CD4-positive, alpha-beta T cell treated with Interleukin-15 for 4 hours (primary cell): ENCODE measurements around the gene SHISA7.
A peak's percentile ranks its signal among the peaks of the same experiment; 100 is the strongest.
"Not testable (repeated sequence)": the region's sequence is repeated elsewhere in the genome, so short reads cannot be mapped to it uniquely, and the experiment has no call there.

Experiments
- DNase-seq: peaks from one replicate; pipeline ENCODE4 v3.0.0-alpha.2; 2020; ENCODE audit warnings: low spot score

The SHISA7 gene

GRCh38 chr19:55418185-55418584 lies 24.9 kb downstream of the SHISA7 start:
- DNase-seq, result peak; percentile 60

DNA sequence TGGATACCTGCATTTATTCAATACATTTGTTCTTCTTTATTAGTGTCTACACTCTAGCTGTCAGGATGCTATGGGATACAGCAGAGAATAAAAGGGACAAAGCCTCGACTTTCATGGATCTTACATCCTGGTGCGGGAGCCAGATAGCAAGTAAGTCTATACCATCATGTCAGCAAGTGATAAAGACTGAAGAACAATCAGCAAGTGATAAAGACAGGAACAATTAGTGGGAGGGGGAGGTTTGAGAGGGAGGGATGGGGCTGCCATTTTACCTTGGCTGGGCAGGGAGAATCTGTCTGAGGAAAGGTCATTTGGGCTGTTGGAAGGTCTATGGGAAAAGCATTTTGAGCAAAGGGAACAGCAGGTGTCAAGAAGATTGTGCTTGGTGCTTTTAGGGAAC lies 32.9 kb downstream of the SHISA7 start:
- no peak for DNase-seq

GRCh38 chr19:55409179-55409578 lies 33.9 kb downstream of the SHISA7 start:
- not testable (repeated sequence) for DNase-seq

- DNase-seq, result no peak
Observed at GRCh38 chr19:55408533-55408872, 34.6 kb downstream of the SHISA7 start.

- peak; percentile 98 for DNase-seq
Observed at GRCh38 chr19:55407800-55408532, 35.1 kb downstream of the SHISA7 start.

DNA sequence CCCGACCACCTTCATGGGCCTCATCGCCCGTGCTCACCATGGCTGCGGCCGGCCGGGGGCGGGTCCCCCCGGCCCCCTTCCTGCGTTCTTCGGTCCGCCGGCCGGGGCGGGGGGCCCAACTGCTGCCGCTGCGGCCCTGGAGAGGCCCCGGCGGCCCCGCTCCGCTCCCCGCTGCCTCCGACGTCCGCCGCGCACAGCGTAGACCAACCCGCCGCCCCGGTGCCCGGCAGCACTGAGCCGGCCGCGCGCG lies 35.6 kb downstream of the SHISA7 start, which contains the start of gene UBE2S:
Gene UBE2S, minus strand, starts transcription at position 239 of the 250 bp plus-strand sequence. Its CDS starts 199 bp downstream, at position 40.
- DNase-seq, result not testable (repeated sequence)

- DNase-seq, result no peak
Observed at GRCh38 chr19:55406826-55407549, 36.1 kb downstream of the SHISA7 start.

- DNase-seq, result no peak
Observed at GRCh38 chr19:55406091-55406825, 36.8 kb downstream of the SHISA7 start.

DNA sequence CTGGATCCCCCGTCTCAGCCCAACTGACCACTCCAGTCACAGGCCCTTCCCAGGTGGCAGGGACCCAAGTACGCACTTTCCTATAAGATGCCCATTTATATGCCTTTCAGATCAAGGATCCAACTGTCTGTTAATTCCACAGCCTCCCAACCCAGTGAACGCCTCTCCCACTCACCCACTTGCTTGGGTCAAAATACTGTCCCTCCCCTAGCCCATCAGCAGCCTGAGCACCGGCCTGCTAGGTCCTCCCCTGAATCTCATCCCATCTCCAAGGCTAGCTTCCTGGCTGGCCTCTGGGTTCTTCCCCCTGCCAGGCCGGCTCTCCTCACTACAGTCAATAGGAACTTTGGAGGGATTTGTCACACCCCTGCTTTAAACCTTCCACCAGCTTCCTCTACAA lies 37.5 kb downstream of the SHISA7 start:
- DNase-seq, result no peak

- DNase-seq, result no peak
Observed at GRCh38 chr19:55402509-55402908, 40.6 kb downstream of the SHISA7 start.

DNA sequence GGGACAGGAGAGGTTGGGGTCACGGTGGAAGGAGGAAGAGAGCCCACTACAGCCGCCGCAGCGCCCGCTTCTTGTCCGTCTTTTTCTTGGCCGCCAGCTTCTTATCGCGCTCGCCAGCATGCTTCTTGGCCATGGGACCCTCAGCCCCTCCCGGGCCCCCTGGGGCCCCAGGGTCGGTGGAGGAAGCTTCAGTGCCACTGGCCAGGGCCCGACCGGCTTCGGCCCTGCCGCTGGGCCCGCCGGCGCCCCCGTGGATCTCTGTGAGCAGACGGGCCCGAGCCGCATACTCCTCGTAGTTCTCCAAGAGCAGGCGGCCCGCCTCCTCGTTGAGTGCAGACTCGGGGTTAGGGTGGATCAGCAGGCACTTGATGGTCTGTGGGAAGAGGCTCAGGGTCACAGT lies 41.7 kb downstream of the SHISA7 start:
- DNase-seq, result not testable (repeated sequence)

GRCh38 chr19:55400281-55401087 lies 42.6 kb downstream of the SHISA7 start:
- DNase-seq, result no peak

DNA sequence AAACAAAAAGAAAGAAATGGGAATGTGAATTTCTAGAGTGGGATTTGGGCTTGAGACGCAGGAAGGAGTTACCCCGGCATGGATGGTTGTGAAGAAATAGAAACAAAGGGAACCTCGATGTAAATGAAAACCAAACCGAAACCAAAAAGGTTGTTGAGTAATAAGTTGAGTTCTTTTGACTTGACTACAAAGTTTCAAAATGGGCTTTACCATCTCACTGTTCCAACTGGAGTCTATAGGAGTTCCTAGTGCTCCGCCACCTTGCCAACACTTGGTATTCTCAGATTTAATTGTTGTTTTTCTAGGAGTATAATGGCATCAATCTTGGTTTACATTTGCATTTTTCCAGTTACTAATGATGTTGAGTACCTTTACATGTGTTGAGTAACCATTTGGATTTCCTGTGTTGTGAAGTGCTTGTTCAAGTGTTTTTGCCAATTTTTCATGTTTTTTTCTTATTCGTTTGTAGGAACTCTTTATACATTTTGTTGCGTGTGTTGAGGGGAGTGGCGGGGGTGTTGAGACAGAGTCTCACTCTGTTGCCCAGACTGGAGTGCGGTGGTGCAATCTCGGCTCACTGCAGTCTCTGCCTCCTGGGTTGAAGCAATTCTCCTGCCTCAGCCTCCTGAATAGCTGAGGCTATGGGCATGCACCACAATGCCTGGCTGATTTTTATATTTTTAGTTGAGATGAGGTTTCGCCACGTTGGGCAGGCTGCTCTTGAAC lies 44.7 kb downstream of the SHISA7 start:
- no peak for DNase-seq

DNA sequence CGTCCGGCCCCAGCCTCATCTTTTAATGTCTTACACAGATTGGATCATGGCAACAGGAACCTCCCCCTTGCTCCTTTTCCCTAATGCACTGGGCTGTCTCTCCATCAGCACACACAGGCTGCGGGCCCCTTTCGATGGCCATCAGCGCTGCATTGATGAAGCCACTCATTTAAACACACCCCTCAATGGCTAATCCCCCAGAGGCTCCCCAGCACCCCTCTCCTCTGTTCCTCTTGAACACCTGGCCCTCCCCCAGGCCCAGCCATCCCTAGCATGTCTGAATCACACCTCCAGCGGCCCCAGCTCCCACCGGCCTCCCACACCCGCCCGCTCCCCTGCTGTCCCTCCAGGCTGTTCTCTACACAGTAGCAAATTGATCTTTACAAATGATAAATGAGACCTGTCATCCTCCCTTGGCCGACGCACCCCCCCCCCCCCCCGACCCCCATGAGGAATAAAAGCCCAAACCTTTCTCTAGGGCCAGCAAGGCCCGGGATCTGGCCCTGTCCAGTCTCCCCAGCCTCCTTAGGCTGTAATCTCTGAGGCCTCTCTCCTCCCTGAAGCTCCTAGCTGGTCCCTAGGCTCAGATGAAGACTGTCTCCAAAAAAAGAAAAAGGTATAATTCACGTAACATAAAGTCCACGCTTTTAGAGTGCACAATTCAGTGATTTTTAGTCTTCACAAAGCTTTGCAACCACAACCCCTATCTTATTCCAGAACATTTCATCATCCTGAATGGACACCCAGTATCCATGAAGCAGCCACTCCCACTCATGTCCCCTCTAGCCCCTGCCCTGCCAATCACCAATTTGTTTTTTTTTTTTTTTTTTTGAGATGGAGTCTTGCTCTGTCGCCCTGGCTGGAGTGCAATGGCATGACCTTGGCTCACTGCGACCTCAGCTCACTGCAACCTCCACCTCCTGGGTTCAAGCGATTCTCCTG lies 50.0 kb downstream of the SHISA7 start:
- no peak for DNase-seq

- no peak for DNase-seq
Observed at GRCh38 chr19:55391702-55392615, 51.1 kb downstream of the SHISA7 start.

GRCh38 chr19:55391191-55391670 lies 51.9 kb downstream of the SHISA7 start:
- DNase-seq, result no peak

GRCh38 chr19:55390461-55390880 lies 52.6 kb downstream of the SHISA7 start:
- DNase-seq, result no peak

DNA sequence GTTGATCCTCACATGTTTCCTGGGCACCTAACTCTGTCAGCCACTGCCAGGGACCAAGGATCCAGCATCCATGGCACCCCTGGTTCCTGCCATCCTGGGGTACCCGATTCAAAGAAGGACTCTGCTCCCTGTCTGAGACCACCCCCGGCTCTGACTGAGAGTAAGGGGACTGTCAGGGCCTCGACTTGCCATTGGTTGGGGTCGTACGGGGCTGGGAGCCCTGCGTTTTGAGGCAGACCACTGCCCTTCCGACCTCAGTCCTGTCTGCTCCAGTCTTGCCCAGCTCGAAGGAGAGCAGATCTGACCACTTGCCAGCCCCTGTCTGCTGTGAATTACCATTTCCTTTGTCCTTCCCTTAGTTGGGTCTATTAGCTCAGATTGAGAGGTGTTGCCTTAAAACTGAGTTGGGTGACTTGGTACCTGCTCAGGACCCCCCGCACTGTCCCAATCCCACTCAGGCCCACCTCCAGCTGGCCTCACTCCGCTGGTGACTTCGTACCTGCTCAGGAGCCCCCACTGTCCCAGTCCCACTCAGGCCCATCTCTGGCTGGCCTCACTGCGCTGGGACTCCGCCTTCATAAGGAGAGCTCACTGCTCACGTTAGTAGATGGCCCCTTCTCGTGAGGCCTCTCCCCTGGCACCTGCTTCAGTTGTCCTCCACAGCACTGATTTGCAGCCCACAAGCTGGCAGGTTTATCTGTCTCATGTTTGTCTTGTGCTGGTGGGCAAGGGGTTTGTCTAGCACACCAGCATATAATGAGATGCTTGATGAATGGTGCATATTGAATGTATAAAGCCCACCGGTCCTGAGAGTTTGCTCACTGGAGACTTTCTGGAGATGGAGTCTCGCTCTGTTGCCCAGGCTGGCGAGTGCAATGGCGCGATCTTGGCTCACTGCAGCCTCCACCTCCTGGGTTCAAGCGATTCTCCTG lies 53.4 kb downstream of the SHISA7 start:
- no peak for DNase-seq
